HepG2 (cell line): Measurements from ENCODE around the gene TK2. TPM values are rescaled to one million over a fixed set of nuclear protein-coding genes. Genes with fewer than 3 reads are reported as not detected.

ENCODE experiments used
- ATAC-seq: fragments of 200-7000 bp; cut with Tn5 transposase; 3 replicates; pipeline ENCODE4 v1.9.1; 2020; ENCODE audit warnings: mild to moderate bottlenecking, moderate library complexity
- BruUV-seq: library from RNA; stranded (reverse); fragments of 400-500 nt; replicated peaks from 2 replicates; lab custom pipeline; 2021; lab: Mats Ljungman, UMichigan
- CTCF ChIA-PET: fragments of 300-600 bp; formaldehyde crosslinking; extraction: SDS; loops from one replicate; lab custom pipeline; 2021; ENCODE audit warnings: low total read pairs, inconsistent platforms, low intra/inter-chr PET ratio; lab: Yijun Ruan, JAX
- POLR2A ChIA-PET: fragments of 350-600 bp; sonication (Branson Sonifier 250); formaldehyde crosslinking; loops from one replicate; lab custom pipeline; 2020; ENCODE audit warnings: antibody characterized with exemption, inconsistent platforms; lab: Yijun Ruan, JAX
- DNase-seq: peaks from one replicate; pipeline ENCODE4 v3.0.0-alpha.2; 2015; ENCODE audit warnings: low spot score
- FAIRE-seq: peaks from 3 replicates; lab custom pipeline; 2011; peaks lifted over from hg19 to GRCh38; lab: Jason Lieb, UNC
- H2AFZ ChIP-seq: one replicate; pipeline ENCODE4 v1.6.1; 2011; ENCODE audit warnings: low read length, inconsistent platforms
- H3K27ac ChIP-seq: fragments of 300-600 bp; 3 replicates; pipeline ENCODE4 v1.8.0; 2011; ENCODE audit warnings: mixed run types, mild to moderate bottlenecking, mixed read lengths, low read length, inconsistent platforms; ENCODE audit not compliant: insufficient read depth; ENCODE audit errors: extremely low read length
- H3K27me3 ChIP-seq, 2 experiments: fragments of 200-600 bp in 1 of 2; 2 replicates in 1 of 2; 3 replicates in 1 of 2; pipeline versions ENCODE4 v1.6.0 to v1.8.0; 2011; ENCODE audit warnings: low read length in 2 of 2, mild to moderate bottlenecking in 2 of 2, moderate library complexity in 2 of 2, inconsistent platforms in 1 of 2; ENCODE audit not compliant: insufficient read depth in 2 of 2, control insufficient read depth in 1 of 2
- H3K36me3 ChIP-seq, 2 experiments: fragments of 200-600 bp in 1 of 2; replicated peaks in 1 of 2; 2 replicates in 1 of 2; 3 replicates in 1 of 2; pipeline versions ENCODE4 v1.5.1 to v1.8.0; 2011; ENCODE audit warnings: low read length in 2 of 2, inconsistent platforms in 1 of 2; ENCODE audit not compliant: insufficient read depth in 2 of 2, control insufficient read depth in 1 of 2
- H3K4me1 ChIP-seq: 2 replicates; pipeline ENCODE4 v1.5.1; 2012; ENCODE audit warnings: low read length, inconsistent platforms; ENCODE audit not compliant: insufficient read depth
- H3K4me2 ChIP-seq: 2 replicates; pipeline ENCODE4 v1.6.0; 2011; ENCODE audit warnings: low read depth, low read length, inconsistent platforms
- H3K4me3 ChIP-seq, 3 experiments: fragments of 200-600 bp in 1 of 3; sonication (generic), shearing (Covaris generic) in 1 of 3; replicated peaks in 1 of 3; 2 replicates each; pipeline ENCODE4 v1.5.1; 2011 to 2016; ENCODE audit warnings: low read length in 3 of 3, inconsistent platforms in 2 of 3, low read depth in 2 of 3, mild to moderate bottlenecking in 2 of 3, control low read depth in 1 of 3, mixed read lengths in 1 of 3; ENCODE audit not compliant: insufficient read depth in 1 of 3
- H3K79me2 ChIP-seq: one replicate; pipeline ENCODE4 v1.6.1; 2011; ENCODE audit warnings: low read length, inconsistent platforms; ENCODE audit not compliant: insufficient read depth
- H3K9ac ChIP-seq: 2 replicates; pipeline ENCODE4 v1.6.0; 2011; ENCODE audit warnings: mild to moderate bottlenecking, low read depth, low read length, inconsistent platforms; ENCODE audit not compliant: insufficient read depth
- H3K9me3 ChIP-seq: 2 replicates; pipeline ENCODE4 v1.5.1; 2012; ENCODE audit warnings: mild to moderate bottlenecking, low read length
- H4K20me1 ChIP-seq: 2 replicates; pipeline ENCODE4 v1.6.0; 2011; ENCODE audit warnings: inconsistent platforms, mild to moderate bottlenecking, low read length, moderate library complexity; ENCODE audit not compliant: insufficient read depth
- ARNT2 ChIP-seq: sonication (generic); formaldehyde crosslinking; IDR thresholded peaks from 2 replicates; pipeline ENCODE4 v1.8.0; 2022; ENCODE audit warnings: mild to moderate bottlenecking, low read depth, missing genetic modification reagents, moderate library complexity
- BATF2 ChIP-seq: sonication (generic); formaldehyde crosslinking; IDR thresholded peaks from 2 replicates; pipeline ENCODE4 v1.8.0; 2022; ENCODE audit warnings: mild to moderate bottlenecking, missing genetic modification reagents, moderate library complexity
- CREM ChIP-seq, 2 experiments: sonication (generic) in 1 of 2; formaldehyde crosslinking in 1 of 2; IDR thresholded peaks; 2 replicates each; pipeline versions ENCODE4 v1.4.0 to v1.6.1; 2016 to 2020; ENCODE audit warnings: antibody characterized with exemption in 1 of 2, mild to moderate bottlenecking in 1 of 2, missing genetic modification reagents in 1 of 2
- FOXP1 ChIP-seq, 2 experiments: fragments of 450-650 bp in 1 of 2; IDR thresholded peaks; 2 replicates each; pipeline ENCODE4 v1.6.1; 2017 to 2018; ENCODE audit warnings: antibody characterized with exemption in 1 of 2
- GLMP ChIP-seq: sonication (generic); formaldehyde crosslinking; IDR thresholded peaks from 2 replicates; pipeline ENCODE4 v1.9.0; 2021; ENCODE audit warnings: missing genetic modification reagents, mild to moderate bottlenecking, borderline replicate concordance
- NCOR1 ChIP-seq: fragments of 200-600 bp; sonication (generic); IDR thresholded peaks from 2 replicates; pipeline ENCODE4 v1.7.0; 2017; ENCODE audit warnings: antibody characterized with exemption, low read length, borderline replicate concordance
- SOX6 ChIP-seq, 2 experiments: fragments of 450-650 bp in 1 of 2; sonication (generic) in 1 of 2; formaldehyde crosslinking in 1 of 2; IDR thresholded peaks; 2 replicates each; pipeline versions ENCODE4 v1.4.0 to v1.6.1; 2017 to 2020; ENCODE audit warnings: antibody characterized with exemption in 1 of 2, mild to moderate bottlenecking in 1 of 2, missing genetic modification reagents in 1 of 2
- ZNF280D ChIP-seq: sonication (generic); formaldehyde crosslinking; IDR thresholded peaks from 2 replicates; pipeline ENCODE4 v1.5.1; 2020; ENCODE audit warnings: mild to moderate bottlenecking, missing genetic modification reagents
- ZNF569 ChIP-seq: sonication (generic); formaldehyde crosslinking; IDR thresholded peaks from 2 replicates; pipeline ENCODE4 v1.5.0; 2020; ENCODE audit warnings: mild to moderate bottlenecking, missing genetic modification reagents, moderate library complexity, borderline replicate concordance
- ZNF614 ChIP-seq: IDR thresholded peaks from 2 replicates; pipeline ENCODE4 v1.6.1; 2018; ENCODE audit warnings: missing biosample characterization, missing genetic modification reagents, inconsistent platforms, borderline replicate concordance
- ZNF7 ChIP-seq: IDR thresholded peaks from 2 replicates; pipeline ENCODE4 v1.6.1; 2016; ENCODE audit warnings: missing biosample characterization, missing genetic modification reagents
- WGBS: methylation state at CpG from one replicate; pipeline ENCODE4 v1.1.6; 2017; ENCODE audit warnings: low lambda C conversion rate; 5-methylcytosine and 5-hydroxymethylcytosine counted together
- in situ Hi-C: cut with HindIII; loops from 2 replicates; pipeline ENCODE4 v1.10.0; 2017; ENCODE audit warnings: low pct_unique_long_range_greater_than_20kb; ENCODE audit not compliant: extremely low pct_ligation_motif_present
- intact Hi-C: fragments of 100-400 bp; cut with micrococcal nuclease; formaldehyde crosslinking; loops from one replicate; pipeline ENCODE4 v1.10.0; 2022; ENCODE audit not compliant: unreplicated experiment
- polyA plus RNA-seq, 8 experiments: library from polyadenylated mRNA; depleted of rRNA in 3 of 8; stranded (reverse) in 7 of 8; unstranded in 1 of 8; fragments of >200 nt; fragmentation: Illumina TruSeq in 4 of 8; extraction: Trizol in 4 of 8; gene quantifications; 2 replicates each; pipeline versions ENCODE4 v1.2.1 to v1.2.3, GENCODE V29; 2011 to 2016; ENCODE audit warnings: low read depth in 4 of 8, missing spikeins in 1 of 8, mixed read lengths in 1 of 8; ENCODE audit not compliant: insufficient read depth in 1 of 8
- total RNA-seq, 5 experiments: library from RNA; depleted of rRNA; stranded (reverse); fragments of >200 nt; fragmentation: Illumina TruSeq; extraction: Trizol; gene quantifications; 2 replicates each; pipeline ENCODE4 v1.2.3, GENCODE V29; 2016; ENCODE audit warnings: low read depth in 1 of 5

The TK2 gene
- total and polyA plus RNA-seq, 2 of the 13 experiments (the other 11 are each of a cell fraction or from before 2014, with no cell fraction given), result 18.7 to 21.0 TPM

- no peak for DNase-seq
- Histone ChIP-seq H4K20me1 (no peaks in the 10 kb centered on the region), H3K9me3 (no peaks in the 10 kb centered on the region), H2AFZ (no peak overlapping the region), H3K27ac (no peak overlapping the region), H3K27me3 (peaks cover 2 to 14% of the 10 kb centered on the region in 2 experiments; a peak in 1 of 5 replicates), H3K36me3 (no peaks in the 10 kb centered on the region), H3K9ac (no peak overlapping the region), H3K79me2 (no peaks in the 10 kb centered on the region), H3K4me3 (no peak overlapping the region), H3K4me1 (no peaks in the 10 kb centered on the region; the same call in 1 of the 2 replicates), H3K4me2 (no peak overlapping the region)
- no peak for FAIRE-seq
- intact Hi-C loops, result no loop called here
- BruUV-seq, result no TSS peak
- ChIA-PET CTCF (no interaction called here), POLR2A (no interaction called here)
- in situ Hi-C loops, result no loop called here
- no peak for TF ChIP-seq BATF2 (CRISPR knock-in tag)
- no peak for TF ChIP-seq CREM (IDR thresholded peaks at IDR 0.05)
- no peak for TF ChIP-seq CREM (CRISPR knock-in tag; IDR thresholded peaks at IDR 0.05)
- 0 out of 2 replicates have a peak, but pooled peaks have one; percentile 26 for TF ChIP-seq ZNF7 (CRISPR knock-in tag)
- TF ChIP-seq GLMP, result no peak
- no peak for TF ChIP-seq ZNF614 (CRISPR knock-in tag)
- no peak for ATAC-seq
- WGBS, result 3% methylated on average over 2 of the region's 2 CpGs
These were observed 60.5 kb downstream of the TK2 start for GRCh38 chr16:66489385-66489784.

- Histone ChIP-seq H3K27ac (no peak overlapping the region), H2AFZ (no peak overlapping the region), H3K9me3 (no peaks in the 10 kb centered on the region), H3K4me3 (no peak overlapping the region), H4K20me1 (no peaks in the 10 kb centered on the region), H3K79me2 (no peaks in the 10 kb centered on the region), H3K36me3 (no peaks in the 10 kb centered on the region), H3K4me2 (no peak overlapping the region), H3K9ac (no peak overlapping the region), H3K27me3 (peaks cover 2 to 15% of the 10 kb centered on the region in 2 experiments; a peak in 1 of 5 replicates), H3K4me1 (peaks cover 2% of the 10 kb centered on the region; the same call in 1 of the 2 replicates)
- ChIA-PET POLR2A (no interaction called here), CTCF (no interaction called here)
- intact Hi-C loops, result no loop called here
- BruUV-seq, result no TSS peak
- DNase-seq, result no peak
- FAIRE-seq, result peak; percentile 39
- in situ Hi-C loops, result no loop called here
- 65% methylated on average over 1 of the region's 1 CpG for WGBS
- no peak for ATAC-seq
- TF ChIP-seq FOXP1 (IDR thresholded peaks at IDR 0.05) (no peak), FOXP1 (CRISPR knock-in tag; IDR thresholded peaks at IDR 0.05) (0 out of 2 replicates have a peak, but pooled peaks have one; percentile 28), ZNF280D (CRISPR knock-in tag) (peak; percentile 54; the same call in 1 of the 2 replicates), NCOR1 (no peak), ARNT2 (CRISPR knock-in tag) (no peak), ZNF569 (CRISPR knock-in tag) (no peak), SOX6 (IDR thresholded peaks at IDR 0.05) (no peak), SOX6 (CRISPR knock-in tag; IDR thresholded peaks at IDR 0.05) (0 out of 2 replicates have a peak, but pooled peaks have one; percentile 17)
These were observed 61.4 kb downstream of the TK2 start for GRCh38 chr16:66488505-66488904.
